Fibroblast of pulmonary artery (primary cell): ENCODE results near the gene LENG8.
"Not testable (repeated sequence)": the region's sequence is repeated elsewhere in the genome, so short reads cannot be mapped to it uniquely, and the experiment has no call there.

Experiments
- DNase-seq: peaks from one replicate; pipeline ENCODE4 v3.0.0-alpha.2; 2010; ENCODE audit warnings: low read depth
- H3K4me3 ChIP-seq: replicated peaks from 2 replicates; pipeline ENCODE4 v1.5.1; 2011; ENCODE audit warnings: low read depth, mild to moderate bottlenecking, control low read depth, low read length, moderate library complexity
- TF ChIP-seq, protein P1 (sequence below): IDR thresholded peaks from 2 replicates; pipeline ENCODE4 v1.5.1; 2011; ENCODE audit warnings: mild to moderate bottlenecking, control low read depth, low read length, inconsistent platforms; ENCODE audit errors: missing control alignments

LENG8 gene

DNA sequence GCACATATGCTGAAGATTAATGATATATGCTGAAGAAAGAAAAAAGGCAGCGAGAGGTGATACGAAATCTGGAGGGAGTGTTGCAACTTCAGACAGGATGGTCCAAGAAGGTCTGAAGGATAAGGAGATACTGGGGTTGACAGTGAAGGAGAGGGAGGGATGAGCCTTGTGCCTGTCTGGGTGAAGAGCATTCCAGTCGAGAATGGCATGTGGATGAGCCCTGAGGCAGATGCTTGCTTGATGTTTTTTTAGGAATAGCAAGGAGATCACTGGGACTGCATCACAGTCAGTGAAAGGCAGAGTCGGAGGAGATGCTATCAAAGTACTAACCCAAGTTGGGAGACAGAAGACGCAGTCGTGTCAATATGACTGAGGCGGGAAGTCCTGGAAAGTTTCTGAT is 40.3 kb downstream of the LENG8 start:
- H3K4me3 ChIP-seq, result no peak overlapping the region
- TF ChIP-seq, protein P1, sequence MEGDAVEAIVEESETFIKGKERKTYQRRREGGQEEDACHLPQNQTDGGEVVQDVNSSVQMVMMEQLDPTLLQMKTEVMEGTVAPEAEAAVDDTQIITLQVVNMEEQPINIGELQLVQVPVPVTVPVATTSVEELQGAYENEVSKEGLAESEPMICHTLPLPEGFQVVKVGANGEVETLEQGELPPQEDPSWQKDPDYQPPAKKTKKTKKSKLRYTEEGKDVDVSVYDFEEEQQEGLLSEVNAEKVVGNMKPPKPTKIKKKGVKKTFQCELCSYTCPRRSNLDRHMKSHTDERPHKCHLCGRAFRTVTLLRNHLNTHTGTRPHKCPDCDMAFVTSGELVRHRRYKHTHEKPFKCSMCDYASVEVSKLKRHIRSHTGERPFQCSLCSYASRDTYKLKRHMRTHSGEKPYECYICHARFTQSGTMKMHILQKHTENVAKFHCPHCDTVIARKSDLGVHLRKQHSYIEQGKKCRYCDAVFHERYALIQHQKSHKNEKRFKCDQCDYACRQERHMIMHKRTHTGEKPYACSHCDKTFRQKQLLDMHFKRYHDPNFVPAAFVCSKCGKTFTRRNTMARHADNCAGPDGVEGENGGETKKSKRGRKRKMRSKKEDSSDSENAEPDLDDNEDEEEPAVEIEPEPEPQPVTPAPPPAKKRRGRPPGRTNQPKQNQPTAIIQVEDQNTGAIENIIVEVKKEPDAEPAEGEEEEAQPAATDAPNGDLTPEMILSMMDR, result no peak
- DNase-seq, result no peak

DNA sequence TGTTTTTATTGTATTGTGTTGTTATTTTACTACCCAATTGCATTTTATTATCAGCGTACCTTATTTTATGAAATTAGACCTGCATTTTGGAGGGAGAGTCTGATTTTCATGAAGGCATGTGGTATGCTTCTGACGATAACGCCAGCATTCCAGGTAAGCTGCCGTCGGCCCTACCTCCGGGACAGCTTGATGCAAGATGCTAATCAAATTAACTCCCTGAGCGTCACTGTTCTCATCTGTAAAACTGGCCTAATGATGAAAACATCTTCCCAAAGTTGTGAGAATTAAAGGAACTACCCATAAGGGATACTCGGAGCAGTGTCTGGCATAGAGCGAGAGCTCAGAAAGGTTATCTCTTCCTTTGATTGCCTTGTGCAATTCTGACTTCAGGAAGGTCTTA is 40.8 kb downstream of the LENG8 start:
- H3K4me3 ChIP-seq, result no peak overlapping the region
- TF ChIP-seq, protein P1, result no peak
- no peak for DNase-seq

DNA sequence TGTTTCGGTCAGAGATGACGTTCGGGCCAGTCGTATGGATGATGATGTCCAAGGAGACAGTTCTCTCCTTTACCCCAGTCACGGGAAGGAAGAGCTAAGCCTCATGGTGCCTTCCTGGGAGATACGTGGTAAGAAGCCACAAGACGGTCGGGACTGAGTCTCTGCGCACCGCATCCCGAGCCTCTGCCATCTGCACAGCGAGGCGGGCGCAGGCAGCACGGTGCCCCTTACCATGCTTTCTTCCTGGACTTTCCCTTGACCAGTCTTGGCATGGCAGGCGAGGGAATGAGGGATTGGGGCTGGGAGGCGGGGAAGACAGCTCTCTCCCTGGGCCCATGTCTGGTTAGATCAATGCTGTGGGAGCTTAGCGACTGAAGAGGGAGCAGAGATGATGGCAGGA is 43.6 kb downstream of the LENG8 start:
- no peak overlapping the region for H3K4me3 ChIP-seq
- DNase-seq, result no peak
- TF ChIP-seq, protein P1, result no peak

DNA sequence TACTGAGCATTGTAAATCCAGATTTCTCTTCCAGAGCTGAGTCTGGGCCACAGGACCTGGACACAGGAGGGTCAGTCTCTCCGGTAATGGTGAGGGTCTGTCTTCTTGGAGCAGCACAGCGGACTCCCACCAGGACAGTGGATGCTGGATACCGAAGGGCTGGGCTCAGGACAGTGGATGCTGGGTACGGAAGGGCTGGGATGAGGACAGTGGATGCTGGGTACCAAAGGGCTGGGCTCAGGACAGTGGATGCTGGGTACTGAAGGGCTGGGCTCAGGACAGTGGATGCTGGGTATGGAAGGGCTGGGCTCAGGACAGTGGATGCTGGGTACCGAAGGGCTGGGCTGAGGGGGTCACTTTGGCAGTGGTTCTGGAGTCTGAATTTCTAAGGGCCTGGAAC is 44.1 kb downstream of the LENG8 start:
- H3K4me3 ChIP-seq, DNase-seq: not testable (repeated sequence)

DNA sequence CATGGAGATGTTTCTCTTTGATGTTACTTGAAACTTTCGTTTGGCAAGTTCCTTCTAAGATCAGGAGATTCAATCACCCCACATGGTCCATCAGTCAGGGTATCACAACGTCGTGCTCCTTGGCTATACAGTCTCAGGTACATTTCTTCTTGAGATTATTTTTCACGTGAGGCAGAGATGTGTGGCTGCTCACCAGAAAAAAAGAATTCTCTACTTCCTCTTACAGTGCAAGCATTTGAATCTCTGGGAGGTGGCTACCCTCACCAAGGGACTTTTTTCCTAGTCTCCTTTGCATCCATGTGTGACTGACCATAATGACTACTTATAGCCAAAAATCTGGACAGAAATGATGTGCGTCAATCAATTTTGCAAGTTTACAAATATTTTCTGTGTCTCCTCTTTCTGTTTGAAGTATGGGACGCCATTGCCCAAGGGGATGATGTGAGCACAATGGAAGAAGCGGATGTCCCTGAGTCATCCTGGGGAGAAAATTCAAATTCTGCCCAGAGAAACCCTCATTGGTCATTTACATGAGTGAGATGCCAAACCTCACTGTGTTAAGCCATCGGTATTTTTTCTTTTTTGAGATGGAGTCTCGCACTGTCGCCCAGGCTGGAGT is 45.1 kb downstream of the LENG8 start:
- H3K4me3 ChIP-seq, result no peak overlapping the region
- TF ChIP-seq, protein P1, result no peak
- no peak for DNase-seq

DNA sequence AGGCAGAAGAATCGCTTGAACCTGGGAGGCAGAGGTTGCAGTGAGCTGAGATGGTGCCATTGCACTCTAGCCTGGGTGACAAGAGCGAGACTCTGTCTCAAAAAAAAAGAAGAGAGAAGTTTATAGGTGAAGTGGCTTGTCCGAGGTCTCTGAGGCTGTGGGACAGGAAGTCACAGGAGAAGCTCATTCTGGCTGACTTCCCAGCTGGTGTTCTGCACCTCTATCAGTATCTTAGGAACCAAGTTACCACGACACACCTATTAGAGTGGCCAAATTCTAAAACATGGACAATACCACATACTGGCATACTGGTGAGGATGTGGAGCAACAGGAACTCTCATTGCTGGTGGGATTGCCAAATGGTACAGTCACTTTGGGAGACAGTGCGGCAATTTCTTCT is 46.3 kb downstream of the LENG8 start:
- DNase-seq, H3K4me3 ChIP-seq: not testable (repeated sequence)

DNA sequence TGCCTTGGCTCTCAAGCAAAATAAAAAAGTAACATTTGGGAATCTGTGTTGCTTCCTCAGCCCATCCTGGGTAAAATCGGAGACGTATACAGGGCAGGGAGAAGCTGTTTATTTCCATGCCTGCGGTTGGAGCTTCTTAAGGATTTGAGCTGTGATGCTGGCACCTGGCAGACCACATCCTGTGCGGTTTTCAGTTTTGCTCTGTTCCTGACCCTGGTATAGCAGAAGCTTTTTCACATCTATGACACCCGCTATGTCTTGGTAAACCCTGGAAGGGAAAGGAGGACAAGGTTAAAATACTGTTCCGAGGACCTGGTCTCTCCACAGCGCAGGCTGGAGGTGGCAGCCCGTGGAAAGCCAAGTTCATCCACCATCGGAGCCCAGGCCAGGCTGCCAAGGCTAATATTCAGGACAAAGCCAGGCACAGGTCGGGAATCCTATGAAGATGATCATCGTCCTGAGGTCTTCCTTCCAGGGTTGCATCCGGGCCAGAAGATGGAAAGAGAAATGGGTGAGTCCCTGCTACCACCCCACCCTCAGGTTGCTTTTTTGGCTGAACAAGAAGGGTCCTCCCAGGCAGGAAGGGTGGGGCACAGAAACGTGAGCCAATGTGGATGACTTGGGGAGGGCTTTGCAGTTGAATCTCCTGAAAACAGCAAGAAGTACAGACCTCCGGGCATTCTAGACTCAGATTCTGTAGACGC is 48.9 kb downstream of the LENG8 start:
- not testable (repeated sequence) for DNase-seq, H3K4me3 ChIP-seq

DNA sequence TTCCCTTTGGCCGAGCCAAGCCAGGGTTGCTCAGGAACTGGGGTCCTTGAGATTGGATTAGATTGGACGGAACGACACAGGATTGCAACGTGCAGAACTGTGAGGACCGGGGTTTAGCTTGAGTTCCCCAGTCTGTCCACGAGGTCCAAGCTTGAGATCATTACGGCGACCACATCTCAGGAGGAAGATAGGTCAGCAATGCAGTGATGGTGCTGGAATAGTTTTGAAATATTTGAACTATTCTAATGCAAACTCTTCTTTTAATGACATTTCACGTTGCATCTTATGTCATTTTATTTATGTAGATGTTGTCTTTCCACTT is 49.4 kb downstream of the LENG8 start:
- not testable (repeated sequence) for H3K4me3 ChIP-seq, DNase-seq

DNA sequence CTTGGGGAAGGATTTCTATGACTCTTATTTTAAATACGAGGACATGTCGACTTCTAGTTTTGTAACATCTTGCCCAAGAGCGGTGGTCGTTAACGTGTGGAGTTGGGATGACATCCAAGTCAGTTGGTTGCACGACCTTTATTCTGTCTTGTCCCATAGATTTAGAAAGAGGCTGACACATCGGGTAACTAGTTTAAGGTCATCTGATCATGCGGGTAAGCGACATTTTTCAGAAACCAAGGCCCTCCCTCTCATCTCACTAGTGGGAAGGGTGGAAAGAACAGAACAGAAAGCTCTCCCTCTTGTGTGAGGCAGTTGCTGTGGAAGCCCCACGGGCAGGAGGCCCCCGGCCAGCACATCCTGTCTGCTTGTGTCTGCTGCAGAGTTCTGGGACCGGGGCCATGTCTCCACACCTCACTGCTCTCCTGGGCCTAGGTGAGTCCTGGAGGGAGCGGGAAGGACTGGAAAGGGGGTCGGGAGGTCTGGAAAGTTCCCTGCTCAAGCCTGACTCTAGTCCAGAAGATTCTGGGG is 53.6 kb downstream of the LENG8 start, which contains the start of gene LAIR2:
TSS of gene LAIR2 (plus strand) at position 314 of the 531 bp plus-strand sequence. CDS start at position 402, 88 bp downstream.
- DNase-seq, result no peak
- TF ChIP-seq, protein P1, result no peak
- no peak within 1 kb of the TSS for H3K4me3 ChIP-seq

DNA sequence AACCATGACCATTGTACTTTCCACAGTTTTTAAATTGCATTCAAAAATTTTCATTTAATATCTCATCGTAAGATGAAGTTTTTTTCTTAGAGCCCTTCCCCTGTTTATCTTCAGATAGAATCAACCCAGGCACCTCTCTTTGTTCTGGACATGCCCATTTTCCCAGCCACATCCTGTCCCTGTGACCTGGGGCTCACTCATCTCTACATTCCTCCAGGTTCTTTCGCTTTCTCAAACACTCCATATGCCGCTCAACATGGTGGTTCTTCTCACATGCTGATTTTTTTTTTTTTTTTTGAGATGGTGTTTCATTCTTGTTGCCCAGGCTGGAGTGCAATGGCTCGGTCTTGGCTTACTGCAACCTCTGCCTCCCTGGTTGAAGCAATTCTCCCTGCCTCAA is 56.5 kb downstream of the LENG8 start:
- H3K4me3 ChIP-seq, DNase-seq: not testable (repeated sequence)
